Measurements from ENCODE around the gene FOXO1. TPM values are rescaled to one million over a fixed set of nuclear protein-coding genes. Genes with fewer than 3 reads are reported as not detected.
A peak's percentile ranks its signal among the peaks of the same experiment; 100 is the strongest.

FOXO1 gene
- total RNA-seq, 2 experiments from 2014 or later: 29.2 to 42.1 TPM

DNA sequence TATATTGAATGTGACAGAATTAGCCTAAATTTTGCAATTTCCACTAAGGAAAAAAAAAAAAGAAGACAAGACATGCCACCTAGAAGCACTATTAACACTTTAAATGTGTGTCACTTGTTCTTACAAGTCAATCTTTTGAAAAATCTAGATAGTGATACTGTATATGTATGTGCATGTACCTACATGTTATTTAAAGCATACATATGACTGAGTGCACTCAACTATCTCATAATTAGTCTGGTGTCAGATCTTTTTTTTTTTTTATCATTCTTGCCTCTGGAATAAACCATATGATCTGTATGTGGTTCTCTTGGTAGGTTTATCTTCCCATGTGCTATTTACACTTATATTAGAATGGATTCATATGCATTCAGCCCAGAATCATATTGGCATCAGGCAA, 62.3 kb downstream of the FOXO1 start:
- BruUV-seq (replicated peaks): no TSS peak
- Histone ChIP-seq H3K27ac (ENCODE audit: low read depth, low read length, poor library complexity, severe bottlenecking) (no peak overlapping the region), H3K9me3 (ENCODE audit: low read length) (peaks cover 10% of the 10 kb centered on the region), H3K79me2 (ENCODE audit: insufficient read depth, low read depth, low read length) (peaks cover 97% of the 10 kb centered on the region), H3K9me2 (ENCODE audit: insufficient read depth, low read length) (no peaks in the 10 kb centered on the region), H4K20me1 (ENCODE audit: insufficient read depth, low read length) (peaks cover 7% of the 10 kb centered on the region; the same call in 1 of the 2 replicates), H2AFZ (ENCODE audit: low read length) (no peak overlapping the region), H3K4me3 (ENCODE audit: low read depth, low read length, poor library complexity, severe bottlenecking) (no peak overlapping the region), H3K4me1 (ENCODE audit: insufficient read depth, low read length, poor library complexity, severe bottlenecking) (peaks cover 62% of the 10 kb centered on the region), H3K36me3 (ENCODE audit: insufficient read depth, low read length) (peaks cover 36% of the 10 kb centered on the region), H3K4me2 (ENCODE audit: low read length) (peak overlapping the region; percentile 3; the same call in 1 of the 2 replicates)
- intact Hi-C loops (cut with micrococcal nuclease; ENCODE audit: unreplicated experiment): no loop called here
- CTCF ChIA-PET (ENCODE audit: unreplicated experiment): no interaction called here
- TF ChIP-seq CTCF (conservative IDR thresholded peaks at IDR 0.05; ENCODE audit: low read length) (no peak), EZH2phosphoT487 (IDR thresholded peaks at IDR 0.05; ENCODE audit: borderline replicate concordance, low read depth, low read length) (no peak)
- no peak for DNase-seq (ENCODE audit: low spot score)
- POLR2A ChIA-PET: interaction anchor here (0.6 kb wide), 1 partner anchor 10 kb away, joined by 3 read pairs; no protein-coding TSS in a partner anchor

- peaks cover 100% of the 10 kb centered on the region for H3K79me2 ChIP-seq (ENCODE audit: insufficient read depth, low read depth, low read length)
- peak overlapping the region; percentile 98 for H3K4me2 ChIP-seq (ENCODE audit: low read length)
- no peak overlapping the region for H2AFZ ChIP-seq (ENCODE audit: low read length)
- DNase-seq (ENCODE audit: low spot score): no peak
- peaks cover 19% of the 10 kb centered on the region; the same call in 1 of the 2 replicates for H3K36me3 ChIP-seq (ENCODE audit: insufficient read depth, low read length)
- ChIA-PET CTCF (ENCODE audit: unreplicated experiment) (no interaction called here), POLR2A (interaction anchor here (0.7 to 2.5 kb wide), 8 partner anchors 8 to 133 kb away, joined by 3 to 8 read pairs (median 4); no protein-coding TSS in a partner anchor)
- peak overlapping the region; percentile 42 for H3K27ac ChIP-seq (ENCODE audit: low read depth, low read length, poor library complexity, severe bottlenecking)
- no peaks in the 10 kb centered on the region for H3K9me2 ChIP-seq (ENCODE audit: insufficient read depth, low read length)
- H3K4me3 ChIP-seq (ENCODE audit: low read depth, low read length, poor library complexity, severe bottlenecking): peak overlapping the region; percentile 2
- peaks cover 93% of the 10 kb centered on the region for H3K4me1 ChIP-seq (ENCODE audit: insufficient read depth, low read length, poor library complexity, severe bottlenecking)
- H3K9me3 ChIP-seq (ENCODE audit: low read length): no peaks in the 10 kb centered on the region
- intact Hi-C loops (cut with micrococcal nuclease; ENCODE audit: unreplicated experiment): no loop called here
- BruUV-seq (replicated peaks): no TSS peak
- TF ChIP-seq EZH2phosphoT487 (IDR thresholded peaks at IDR 0.05; ENCODE audit: borderline replicate concordance, low read depth, low read length) (no peak), CTCF (conservative IDR thresholded peaks at IDR 0.05; ENCODE audit: low read length) (no peak)
- H4K20me1 ChIP-seq (ENCODE audit: insufficient read depth, low read length): peaks cover 18% of the 10 kb centered on the region; the same call in 1 of the 2 replicates
Measured at GRCh38 chr13:40600149-40600751, 66.2 kb downstream of the FOXO1 start.

- H4K20me1 ChIP-seq (ENCODE audit: insufficient read depth, low read length): peaks cover 22% of the 10 kb centered on the region; the same call in 1 of the 2 replicates
- H3K36me3 ChIP-seq (ENCODE audit: insufficient read depth, low read length): peaks cover 19% of the 10 kb centered on the region; the same call in 1 of the 2 replicates
- no peaks in the 10 kb centered on the region for H3K9me2 ChIP-seq (ENCODE audit: insufficient read depth, low read length)
- ChIA-PET POLR2A (interaction anchor here (0.7 to 2.5 kb wide), 8 partner anchors 8 to 132 kb away, joined by 3 to 8 read pairs (median 4); no protein-coding TSS in a partner anchor), CTCF (ENCODE audit: unreplicated experiment) (no interaction called here)
- peak overlapping the region; percentile 2 for H3K4me3 ChIP-seq (ENCODE audit: low read depth, low read length, poor library complexity, severe bottlenecking)
- H3K27ac ChIP-seq (ENCODE audit: low read depth, low read length, poor library complexity, severe bottlenecking): peak overlapping the region; percentile 42
- no peak for TF ChIP-seq EZH2phosphoT487 (IDR thresholded peaks at IDR 0.05; ENCODE audit: borderline replicate concordance, low read depth, low read length)
- TF ChIP-seq CTCF (conservative IDR thresholded peaks at IDR 0.05; ENCODE audit: low read length): no peak
- H3K9me3 ChIP-seq (ENCODE audit: low read length): no peaks in the 10 kb centered on the region
- intact Hi-C loops (cut with micrococcal nuclease; ENCODE audit: unreplicated experiment): no loop called here
- DNase-seq (ENCODE audit: low spot score): no peak
- peaks cover 100% of the 10 kb centered on the region for H3K79me2 ChIP-seq (ENCODE audit: insufficient read depth, low read depth, low read length)
- peak overlapping the region; percentile 98 for H3K4me2 ChIP-seq (ENCODE audit: low read length)
- no peak overlapping the region for H2AFZ ChIP-seq (ENCODE audit: low read length)
- peaks cover 96% of the 10 kb centered on the region for H3K4me1 ChIP-seq (ENCODE audit: insufficient read depth, low read length, poor library complexity, severe bottlenecking)
- no TSS peak for BruUV-seq (replicated peaks)
Measured at GRCh38 chr13:40599747-40600146, 66.7 kb downstream of the FOXO1 start.
